A549 (cell line): ENCODE data around the gene LASP1. TPM values are rescaled to one million over a fixed set of nuclear protein-coding genes. Genes with fewer than 3 reads are reported as not detected.
A peak's percentile ranks its signal among the peaks of the same experiment; 100 is the strongest.

ENCODE experiments used
- ATAC-seq, 2 experiments: fragments of 200-7000 bp in 1 of 2; fragments of >200 bp in 1 of 2; cut with Nextera tagmentation in 1 of 2; cut with Tn5 transposase in 1 of 2; 3 replicates each; pipeline versions ENCODE4 v1.8.0 to v1.9.1; 2018 to 2020; ENCODE audit warnings: mild to moderate bottlenecking in 1 of 2, moderate library complexity in 1 of 2
- CTCF ChIA-PET: fragments of 300-600 bp; sonication (Branson Sonifier 250); formaldehyde crosslinking; extraction: SDS; loops from one replicate; lab custom pipeline; 2021; ENCODE audit warnings: antibody characterized with exemption, inconsistent platforms; lab: Yijun Ruan, JAX
- POLR2A ChIA-PET: fragments of 350-600 bp; formaldehyde crosslinking; extraction: SDS; loops from one replicate; lab custom pipeline; 2021; ENCODE audit warnings: antibody characterized with exemption, inconsistent platforms; lab: Yijun Ruan, JAX
- DNase-seq, 2 experiments: peaks; one replicate each; pipeline versions ENCODE4 v3.0.0 to v3.0.0-alpha.2; 2011 to 2016; ENCODE audit warnings: low read depth in 1 of 2, low spot score in 1 of 2
- FAIRE-seq: peaks from 2 replicates; lab custom pipeline; 2011; peaks lifted over from hg19 to GRCh38; lab: Jason Lieb, UNC
- H3K27ac ChIP-seq, 2 experiments: fragments of >200 bp; sonication (Bioruptor Twin); formaldehyde crosslinking; 3 replicates each; pipeline ENCODE4 v1.5.1; 2016 to 2017
- H3K4me1 ChIP-seq: fragments of >200 bp; sonication (Bioruptor Twin); formaldehyde crosslinking; 3 replicates; pipeline ENCODE4 v1.6.1; 2016
- H3K4me2 ChIP-seq: fragments of >200 bp; sonication (Bioruptor Twin); formaldehyde crosslinking; 3 replicates; pipeline ENCODE4 v1.6.1; 2016
- H3K4me3 ChIP-seq: fragments of >200 bp; sonication (Bioruptor Twin); formaldehyde crosslinking; 3 replicates; pipeline ENCODE4 v1.5.1; 2016
- H3K9me3 ChIP-seq: fragments of >200 bp; sonication (Bioruptor Twin); formaldehyde crosslinking; 3 replicates; pipeline ENCODE4 v1.6.1; 2016
- BCL3 ChIP-seq: fragments of >200 bp; sonication (Bioruptor Twin); formaldehyde crosslinking; IDR thresholded peaks from 3 replicates; pipeline ENCODE4 v1.6.1; 2016
- CBX8 ChIP-seq: fragments of 200-600 bp; sonication (generic); IDR thresholded peaks from 2 replicates; pipeline ENCODE4 v1.6.1; 2016
- CHD4 ChIP-seq: fragments of 200-600 bp; sonication (generic); IDR thresholded peaks from 2 replicates; pipeline ENCODE4 v1.6.1; 2016; ENCODE audit warnings: antibody characterized with exemption, mild to moderate bottlenecking, borderline replicate concordance
- CTCF ChIP-seq: fragments of >200 bp; sonication (Bioruptor Twin); formaldehyde crosslinking; IDR thresholded peaks from 3 replicates; pipeline ENCODE4 v1.5.1; 2016
- E2F6 ChIP-seq: IDR thresholded peaks from 2 replicates; pipeline ENCODE4 v1.6.1; 2012; ENCODE audit warnings: low read depth, borderline replicate concordance
- ELK1 ChIP-seq: fragments of 150-350 bp; IDR thresholded peaks from 2 replicates; pipeline ENCODE4 v1.6.1; 2014; ENCODE audit warnings: low read depth, mild to moderate bottlenecking, low read length
- HDAC2 ChIP-seq: fragments of 200-600 bp; sonication (generic); IDR thresholded peaks from 2 replicates; pipeline ENCODE4 v1.6.1; 2016
- HES2 ChIP-seq: fragments of >200 bp; sonication (Bioruptor Twin); formaldehyde crosslinking; IDR thresholded peaks from 2 replicates; pipeline ENCODE4 v1.6.1; 2016
- HOXB5 ChIP-seq: fragments of 250-450 bp; sonication (Bioruptor Pico); IDR thresholded peaks from 2 replicates; pipeline ENCODE4 v1.5.0; 2020; ENCODE audit warnings: mild to moderate bottlenecking, moderate library complexity
- JUN ChIP-seq, 2 experiments: fragments of >200 bp; sonication (Bioruptor Twin); formaldehyde crosslinking; IDR thresholded peaks; 2 replicates in 1 of 2; 3 replicates in 1 of 2; pipeline ENCODE4 v1.6.1; 2016 to 2017
- KDM1A ChIP-seq: fragments of 200-600 bp; sonication (generic); IDR thresholded peaks from 2 replicates; pipeline ENCODE4 v1.6.1; 2016; ENCODE audit warnings: low read depth, mild to moderate bottlenecking
- MAFK ChIP-seq: fragments of 450-650 bp; IDR thresholded peaks from 2 replicates; pipeline ENCODE4 v1.6.1; 2014; ENCODE audit not compliant: partially characterized antibody
- MAX ChIP-seq: IDR thresholded peaks from 2 replicates; pipeline ENCODE4 v1.6.1; 2012
- PHF8 ChIP-seq: fragments of 200-600 bp; sonication (generic); IDR thresholded peaks from 2 replicates; pipeline ENCODE4 v1.6.1; 2016; ENCODE audit warnings: low read depth, mild to moderate bottlenecking, antibody characterized with exemption, moderate library complexity, borderline replicate concordance
- POLR2A ChIP-seq: IDR thresholded peaks from 2 replicates; pipeline ENCODE4 v1.6.1; 2012; ENCODE audit warnings: mild to moderate bottlenecking, low read length
- RARB ChIP-seq: fragments of 250-450 bp; sonication (Bioruptor Pico); IDR thresholded peaks from 2 replicates; pipeline ENCODE4 v1.8.0; 2021; ENCODE audit warnings: mild to moderate bottlenecking, moderate library complexity
- RFX5 ChIP-seq: fragments of 450-650 bp; IDR thresholded peaks from 2 replicates; pipeline ENCODE4 v1.7.1; 2014; ENCODE audit warnings: antibody characterized with exemption, mild to moderate bottlenecking, moderate library complexity
- RNF2 ChIP-seq: fragments of 200-600 bp; sonication (generic); IDR thresholded peaks from 2 replicates; pipeline ENCODE4 v1.6.1; 2016; ENCODE audit warnings: low read depth, mild to moderate bottlenecking, antibody characterized with exemption, moderate library complexity, borderline replicate concordance
- SMC3 ChIP-seq: fragments of >200 bp; sonication (Bioruptor Twin); formaldehyde crosslinking; IDR thresholded peaks from 3 replicates; pipeline ENCODE4 v1.6.1; 2018; ENCODE audit warnings: inconsistent platforms
- TP53 ChIP-seq: fragments of 250-450 bp; sonication (Bioruptor Pico); IDR thresholded peaks from 2 replicates; pipeline ENCODE4 v1.5.0; 2021; ENCODE audit warnings: mild to moderate bottlenecking, moderate library complexity
- WGBS: methylation state at CpG from one replicate; pipeline ENCODE4 v1.1.6; 2017; ENCODE audit errors: missing lambda C conversion rate; 5-methylcytosine and 5-hydroxymethylcytosine counted together
- polyA plus RNA-seq, 4 experiments: library from polyadenylated mRNA; depleted of rRNA in 3 of 4; stranded (reverse); fragments of >200 nt; fragmentation: RNase III in 1 of 4; extraction: RNeasy Plus Mini Kit Qiagen cat#74134 plus additional on column Dnase treatment in 1 of 4; gene quantifications; 2 replicates in 3 of 4; 3 replicates in 1 of 4; pipeline ENCODE4 v1.2.3, GENCODE V29; 2011 to 2017

LASP1 gene
- polyA plus RNA-seq, 2 of the 4 experiments (the other 2 are of a cell fraction) = 145 to 281 TPM

- H3K9me3 ChIP-seq = no peaks in the 10 kb centered on the region
- CTCF ChIA-PET = interaction anchor here (0.6 to 2.8 kb wide), 7 partner anchors 10 to 99 kb away, joined by 3 to 19 read pairs (median 4); no protein-coding TSS in a partner anchor
- peaks cover 88% of the 10 kb centered on the region for H3K4me1 ChIP-seq
- no peak for FAIRE-seq
- DNase-seq = no peak
- peak overlapping the region in 1 of 2 experiments; percentile 98; a peak in 3 of 6 replicates for H3K27ac ChIP-seq
- peak overlapping the region; percentile 86; the same call in 2 of the 3 replicates for H3K4me2 ChIP-seq
- POLR2A ChIA-PET = interaction anchor here (0.5 to 0.7 kb wide), 2 partner anchors 263 to 577 kb away, joined by 6 to 10 read pairs; no protein-coding TSS in a partner anchor
- H3K4me3 ChIP-seq = no peak overlapping the region
- WGBS = 81% methylated on average over 19 of the region's 19 CpGs
- TF ChIP-seq CTCF (peak; percentile 13; the same call in 1 of the 3 replicates), SMC3 (no peak), BCL3 (no peak), RNF2 (no peak), CHD4 (0 out of 2 replicates have a peak, but pooled peaks have one; percentile 69), HDAC2 (0 out of 2 replicates have a peak, but pooled peaks have one; percentile 69), KDM1A (peak; percentile 91), TP53 (CRISPR knock-in tag) (no peak), ELK1 (no peak), MAX (no peak), CBX8 (no peak), PHF8 (no peak), HES2 (no peak), RFX5 (no peak), JUN (IDR thresholded peaks at IDR 0.05) (no peak), MAFK (no peak), RARB (CRISPR knock-in tag) (no peak), E2F6 (no peak), HOXB5 (CRISPR knock-in tag) (no peak), POLR2A (no peak)
- TF ChIP-seq, all 56 proteins: peak for 4
- no peak for ATAC-seq
These were observed 14.0 kb downstream of the LASP1 start for GRCh38 chr17:38883592-38884526.
